Esophagus muscularis mucosa (tissue), 3 donors: ENCODE measurements around the gene CIC.

Experiments
- CTCF ChIP-seq, 3 experiments: fragments of 200-600 bp in 2 of 3; fragments of 450-650 bp in 1 of 3; sonication (generic) in 2 of 3; IDR thresholded peaks; one replicate each; pipeline ENCODE4 v1.5.1; 2017 to 2019; ENCODE audit warnings: antibody characterized with exemption in 3 of 3, mild to moderate bottlenecking in 2 of 3, moderate library complexity in 1 of 3
- POLR2A ChIP-seq: fragments of 450-650 bp; IDR thresholded peaks from one replicate; pipeline ENCODE4 v1.6.1; 2017; ENCODE audit warnings: antibody characterized with exemption, moderate library complexity, mild to moderate bottlenecking, low read depth
- POLR2AphosphoS5 ChIP-seq, 2 donors: sonication (generic); formaldehyde crosslinking; IDR thresholded peaks; one replicate each; pipeline ENCODE4 v1.6.1; 2017; ENCODE audit warnings: antibody characterized with exemption in 2 of 2

- TF ChIP-seq POLR2AphosphoS5 (IDR thresholded peaks at IDR 0.05) (no peak), CTCF (IDR thresholded peaks at IDR 0.05) (no peak), POLR2A (no peak)
These were observed 19.3 kb upstream of the CIC start for GRCh38 chr19:42249769-42250168.
